ENCODE results near the gene SETD9. TPM values are rescaled to one million over a fixed set of nuclear protein-coding genes. Genes with fewer than 3 reads are reported as not detected.

SETD9 gene
- total RNA-seq, 1 donor from 2014 or later: 5.7 TPM

GRCh38 chr5:56898213-56898612 lies 11.2 kb upstream of the SETD9 start:
- Histone ChIP-seq H3K4me1 (ENCODE audit: control insufficient read depth in 3 of 3, insufficient read depth in 3 of 3, low read length in 3 of 3) (no peaks in the 10 kb centered on the region), H3K27me3 (ENCODE audit: control insufficient read depth in 3 of 3, insufficient read depth in 3 of 3, low read length in 3 of 3) (no peaks in the 10 kb centered on the region), H3K36me3 (ENCODE audit: control insufficient read depth in 3 of 3, insufficient read depth in 3 of 3, low read length in 3 of 3) (peaks cover 5 to 10% (median 8%) of the 10 kb centered on the region in 3 donors), H3K4me3 (ENCODE audit: low read length in 3 of 3) (no peak overlapping the region), H3K9ac (ENCODE audit: low read depth in 1 of 3, low read length in 3 of 3) (no peak overlapping the region), H3K27ac (ENCODE audit: low read depth, low read length) (no peak overlapping the region), H3K9me3 (ENCODE audit: control insufficient read depth in 3 of 3, low read length in 3 of 3) (no peaks in the 10 kb centered on the region)

GRCh38 chr5:56900395-56900794 lies 9.0 kb upstream of the SETD9 start:
- Histone ChIP-seq H3K4me3 (ENCODE audit: low read length in 3 of 3) (no peak overlapping the region), H3K9ac (ENCODE audit: low read depth in 1 of 3, low read length in 3 of 3) (no peak overlapping the region), H3K27me3 (ENCODE audit: control insufficient read depth in 3 of 3, insufficient read depth in 3 of 3, low read length in 3 of 3) (no peaks in the 10 kb centered on the region), H3K36me3 (ENCODE audit: control insufficient read depth in 3 of 3, insufficient read depth in 3 of 3, low read length in 3 of 3) (no peaks in the 10 kb centered on the region), H3K9me3 (ENCODE audit: control insufficient read depth in 3 of 3, low read length in 3 of 3) (no peaks in the 10 kb centered on the region), H3K4me1 (ENCODE audit: control insufficient read depth in 3 of 3, insufficient read depth in 3 of 3, low read length in 3 of 3) (no peaks in the 10 kb centered on the region), H3K27ac (ENCODE audit: low read depth, low read length) (no peak overlapping the region)

GRCh38 chr5:56900858-56901578 lies 8.4 kb upstream of the SETD9 start:
- no peaks in the 10 kb centered on the region for H3K36me3 ChIP-seq (ENCODE audit: control insufficient read depth in 3 of 3, insufficient read depth in 3 of 3, low read length in 3 of 3)
- no peaks in the 10 kb centered on the region for H3K9me3 ChIP-seq (ENCODE audit: control insufficient read depth in 3 of 3, low read length in 3 of 3)
- no peaks in the 10 kb centered on the region for H3K4me1 ChIP-seq (ENCODE audit: control insufficient read depth in 3 of 3, insufficient read depth in 3 of 3, low read length in 3 of 3)
- H3K27me3 ChIP-seq (ENCODE audit: control insufficient read depth in 3 of 3, insufficient read depth in 3 of 3, low read length in 3 of 3): no peaks in the 10 kb centered on the region
- H3K4me3 ChIP-seq (ENCODE audit: low read length in 3 of 3): no peak overlapping the region
- H3K27ac ChIP-seq (ENCODE audit: low read depth, low read length): no peak overlapping the region
- no peak overlapping the region for H3K9ac ChIP-seq (ENCODE audit: low read depth in 1 of 3, low read length in 3 of 3)

GRCh38 chr5:56908942-56909293 lies 478 bp upstream of the SETD9 start:
- peaks cover 7 to 11% (median 8%) of the 10 kb centered on the region in 3 donors for H3K4me1 ChIP-seq (ENCODE audit: control insufficient read depth in 3 of 3, insufficient read depth in 3 of 3, low read length in 3 of 3)
- no peaks in the 10 kb centered on the region for H3K9me3 ChIP-seq (ENCODE audit: control insufficient read depth in 3 of 3, low read length in 3 of 3)
- H3K36me3 ChIP-seq (ENCODE audit: control insufficient read depth in 3 of 3, insufficient read depth in 3 of 3, low read length in 3 of 3): no peaks in the 10 kb centered on the region
- H3K4me3 ChIP-seq (ENCODE audit: low read length in 3 of 3): peak overlapping the region; percentile 78 to 88 (median 84)
- peak overlapping the region; percentile 90 for H3K27ac ChIP-seq (ENCODE audit: low read depth, low read length)
- H3K9ac ChIP-seq (ENCODE audit: low read depth in 1 of 3, low read length in 3 of 3): peak overlapping the region; percentile 83 to 89 (median 86)
- no peaks in the 10 kb centered on the region for H3K27me3 ChIP-seq (ENCODE audit: control insufficient read depth in 3 of 3, insufficient read depth in 3 of 3, low read length in 3 of 3)

- H3K36me3 ChIP-seq (ENCODE audit: control insufficient read depth in 3 of 3, insufficient read depth in 3 of 3, low read length in 3 of 3): no peaks in the 10 kb centered on the region
- H3K27me3 ChIP-seq (ENCODE audit: control insufficient read depth in 3 of 3, insufficient read depth in 3 of 3, low read length in 3 of 3): no peaks in the 10 kb centered on the region
- H3K27ac ChIP-seq (ENCODE audit: low read depth, low read length): peak overlapping the region; percentile 91
Observed at GRCh38 chr5:56910210-56910965, 992 bp downstream of the SETD9 start.

GRCh38 chr5:56913766-56914165 lies 4.4 kb downstream of the SETD9 start:
- Histone ChIP-seq H3K9me3 (ENCODE audit: control insufficient read depth in 3 of 3, low read length in 3 of 3) (no peaks in the 10 kb centered on the region), H3K36me3 (ENCODE audit: control insufficient read depth in 3 of 3, insufficient read depth in 3 of 3, low read length in 3 of 3) (no peaks in the 10 kb centered on the region), H3K27ac (ENCODE audit: low read depth, low read length) (no peak overlapping the region), H3K27me3 (ENCODE audit: control insufficient read depth in 3 of 3, insufficient read depth in 3 of 3, low read length in 3 of 3) (no peaks in the 10 kb centered on the region), H3K9ac (ENCODE audit: low read depth in 1 of 3, low read length in 3 of 3) (no peak overlapping the region), H3K4me1 (ENCODE audit: control insufficient read depth in 3 of 3, insufficient read depth in 3 of 3, low read length in 3 of 3) (peaks cover 16 to 23% (median 18%) of the 10 kb centered on the region in 3 donors), H3K4me3 (ENCODE audit: low read length in 3 of 3) (no peak overlapping the region)

More at GRCh38 chr5:56910210-56910965, 992 bp downstream of the SETD9 start:
- no peaks in the 10 kb centered on the region for H3K9me3 ChIP-seq (ENCODE audit: control insufficient read depth in 3 of 3, low read length in 3 of 3)
- peak overlapping the region; percentile 88 to 96 (median 89) for H3K4me3 ChIP-seq (ENCODE audit: low read length in 3 of 3)
- peaks cover 7 to 11% (median 8%) of the 10 kb centered on the region in 3 donors for H3K4me1 ChIP-seq (ENCODE audit: control insufficient read depth in 3 of 3, insufficient read depth in 3 of 3, low read length in 3 of 3)
- peak overlapping the region; percentile 89 to 95 (median 92) for H3K9ac ChIP-seq (ENCODE audit: low read depth in 1 of 3, low read length in 3 of 3)

GRCh38 chr5:56914678-56915077 lies 5.3 kb downstream of the SETD9 start:
- Histone ChIP-seq H3K27ac (ENCODE audit: low read depth, low read length) (no peak overlapping the region), H3K9me3 (ENCODE audit: control insufficient read depth in 3 of 3, low read length in 3 of 3) (no peaks in the 10 kb centered on the region), H3K4me3 (ENCODE audit: low read length in 3 of 3) (no peak overlapping the region), H3K4me1 (ENCODE audit: control insufficient read depth in 3 of 3, insufficient read depth in 3 of 3, low read length in 3 of 3) (peaks cover 16 to 23% (median 18%) of the 10 kb centered on the region in 3 donors), H3K36me3 (ENCODE audit: control insufficient read depth in 3 of 3, insufficient read depth in 3 of 3, low read length in 3 of 3) (no peaks in the 10 kb centered on the region), H3K9ac (ENCODE audit: low read depth in 1 of 3, low read length in 3 of 3) (no peak overlapping the region), H3K27me3 (ENCODE audit: control insufficient read depth in 3 of 3, insufficient read depth in 3 of 3, low read length in 3 of 3) (no peaks in the 10 kb centered on the region)

- no peaks in the 10 kb centered on the region for H3K27me3 ChIP-seq (ENCODE audit: control insufficient read depth in 3 of 3, insufficient read depth in 3 of 3, low read length in 3 of 3)
- H3K36me3 ChIP-seq (ENCODE audit: control insufficient read depth in 3 of 3, insufficient read depth in 3 of 3, low read length in 3 of 3): peaks cover 4 to 13% (median 6%) of the 10 kb centered on the region in 3 donors
- no peak overlapping the region for H3K27ac ChIP-seq (ENCODE audit: low read depth, low read length)
- H3K9me3 ChIP-seq (ENCODE audit: control insufficient read depth in 3 of 3, low read length in 3 of 3): no peaks in the 10 kb centered on the region
- peaks cover 8 to 13% (median 11%) of the 10 kb centered on the region in 3 donors for H3K4me1 ChIP-seq (ENCODE audit: control insufficient read depth in 3 of 3, insufficient read depth in 3 of 3, low read length in 3 of 3)
- peak overlapping the region in 1 of 3 donors; percentile 10 for H3K9ac ChIP-seq (ENCODE audit: low read depth in 1 of 3, low read length in 3 of 3)
- no peak overlapping the region for H3K4me3 ChIP-seq (ENCODE audit: low read length in 3 of 3)
Observed at GRCh38 chr5:56917534-56917933, 8.1 kb downstream of the SETD9 start.

GRCh38 chr5:56918054-56918453 lies 8.7 kb downstream of the SETD9 start:
- Histone ChIP-seq H3K36me3 (ENCODE audit: control insufficient read depth in 3 of 3, insufficient read depth in 3 of 3, low read length in 3 of 3) (peaks cover 9 to 18% (median 11%) of the 10 kb centered on the region in 3 donors), H3K4me3 (ENCODE audit: low read length in 3 of 3) (no peak overlapping the region), H3K27ac (ENCODE audit: low read depth, low read length) (no peak overlapping the region), H3K4me1 (ENCODE audit: control insufficient read depth in 3 of 3, insufficient read depth in 3 of 3, low read length in 3 of 3) (peaks cover 8 to 13% (median 11%) of the 10 kb centered on the region in 3 donors), H3K9ac (ENCODE audit: low read depth in 1 of 3, low read length in 3 of 3) (no peak overlapping the region), H3K9me3 (ENCODE audit: control insufficient read depth in 3 of 3, low read length in 3 of 3) (no peaks in the 10 kb centered on the region), H3K27me3 (ENCODE audit: control insufficient read depth in 3 of 3, insufficient read depth in 3 of 3, low read length in 3 of 3) (no peaks in the 10 kb centered on the region)
